A673 (cell line): ENCODE measurements around the gene ZFP36. TPM values are rescaled to one million over a fixed set of nuclear protein-coding genes. Genes with fewer than 3 reads are reported as not detected.

ENCODE experiments used
- BruUV-seq: library from RNA; stranded (reverse); fragments of 400-500 nt; replicated peaks from 2 replicates; lab custom pipeline; 2021; lab: Mats Ljungman, UMichigan
- CTCF ChIA-PET: fragments of 300-600 bp; sonication (Branson Sonifier 250); formaldehyde crosslinking; loops from one replicate; lab custom pipeline; 2022; ENCODE audit warnings: antibody characterized with exemption; lab: Charles Lee
- POLR2A ChIA-PET: fragments of 300-600 bp; sonication (Branson Sonifier 250); formaldehyde crosslinking; loops from one replicate; lab custom pipeline; 2022; ENCODE audit warnings: antibody characterized with exemption; ENCODE audit not compliant: low non-redundant PET; lab: Charles Lee
- DNase-seq: peaks from one replicate; pipeline ENCODE4 v3.0.0-alpha.2; 2015; ENCODE audit warnings: low spot score
- H3K27ac ChIP-seq: fragments of 200-600 bp; sonication (generic); 2 replicates; pipeline ENCODE4 v1.5.1; 2016; ENCODE audit warnings: mixed run types, low read depth, mild to moderate bottlenecking, mixed read lengths, antibody characterized with exemption, low read length; ENCODE audit not compliant: poor library complexity, severe bottlenecking
- H3K27me3 ChIP-seq: fragments of 200-600 bp; sonication (generic); replicated peaks from 2 replicates; pipeline ENCODE4 v1.6.1; 2017; ENCODE audit warnings: mixed run types, low read depth, mild to moderate bottlenecking, mixed read lengths, antibody characterized with exemption, low read length; ENCODE audit not compliant: insufficient read depth, poor library complexity
- H3K36me3 ChIP-seq: fragments of 200-600 bp; sonication (generic); 2 replicates; pipeline ENCODE4 v1.6.1; 2016; ENCODE audit warnings: mixed run types, mild to moderate bottlenecking, mixed read lengths, antibody characterized with exemption, low read length; ENCODE audit not compliant: insufficient read depth, poor library complexity, severe bottlenecking
- H3K4me1 ChIP-seq: fragments of 200-600 bp; sonication (generic); 2 replicates; pipeline ENCODE4 v1.6.1; 2017; ENCODE audit warnings: mixed run types, mild to moderate bottlenecking, mixed read lengths, antibody characterized with exemption, low read length; ENCODE audit not compliant: insufficient read depth, poor library complexity, severe bottlenecking
- H3K4me3 ChIP-seq: fragments of 200-600 bp; sonication (generic); 2 replicates; pipeline ENCODE4 v1.5.1; 2016; ENCODE audit warnings: low read depth, mixed run types, mild to moderate bottlenecking, mixed read lengths, low read length; ENCODE audit not compliant: poor library complexity, severe bottlenecking
- H3K9me3 ChIP-seq: fragments of 200-600 bp; sonication (generic); 2 replicates; pipeline ENCODE4 v1.6.1; 2016; ENCODE audit warnings: mixed run types, low read depth, mild to moderate bottlenecking, mixed read lengths, antibody characterized with exemption, low read length; ENCODE audit not compliant: poor library complexity, severe bottlenecking
- CTCF ChIP-seq: fragments of 300-800, 200-600 bp; sonication (generic); conservative IDR thresholded peaks from 2 replicates; pipeline ENCODE4 v1.5.1; 2017; ENCODE audit warnings: low read depth, mild to moderate bottlenecking, antibody characterized with exemption, low read length, moderate library complexity, mixed read lengths
- EZH2 ChIP-seq: fragments of 200-600 bp; sonication (generic); IDR thresholded peaks from 2 replicates; pipeline ENCODE4 v1.6.1; 2017; ENCODE audit warnings: borderline replicate concordance, low read depth, mild to moderate bottlenecking, mixed read lengths, antibody characterized with exemption, low read length; ENCODE audit not compliant: poor library complexity, severe bottlenecking
- intact Hi-C: fragments of 100-400 bp; cut with micrococcal nuclease; formaldehyde crosslinking; loops from one replicate; pipeline ENCODE4 v1.10.0; 2022; ENCODE audit not compliant: unreplicated experiment
- total RNA-seq: library from RNA; stranded (reverse); gene quantifications from 2 replicates; pipeline ENCODE4 v1.2.3, GENCODE V29; 2021

Gene ZFP36
- total RNA-seq, 1 experiment from 2014 or later = 7.1 TPM

GRCh38 chr19:39412100-39412866 lies 5.6 kb downstream of the ZFP36 start, which contains the start of gene PLEKHG2:
Gene PLEKHG2, plus strand, starts transcription at chr19:39412669. Its CDS starts 1,418 bp downstream, at chr19:39414087.
- Histone ChIP-seq H3K27ac (peak within 1 kb of the TSS; percentile 97), H3K4me1 (peaks cover 46% of the 10 kb centered on the region), H3K4me3 (peak within 1 kb of the TSS; percentile 100), H3K9me3 (no peaks in the 10 kb centered on the region), H3K27me3 (no peaks in the 10 kb centered on the region), H3K36me3 (peaks cover 21% of the 10 kb centered on the region)
- no TSS peak for BruUV-seq
- intact Hi-C loops = loop anchor here (1.0 to 5.0 kb wide), 2 partner anchors 15 to 290 kb away; no protein-coding TSS in a partner anchor
- TF ChIP-seq CTCF = peak; percentile 90
- TF ChIP-seq EZH2 = no peak
- peak; percentile 99 for DNase-seq
- ChIA-PET CTCF (interaction anchor here (0.7 to 1.8 kb wide), 4 partner anchors 15 to 311 kb away, joined by 4 to 16 read pairs (median 4); partner anchors contain the start of gene RPS16), POLR2A (no interaction called here)

- BruUV-seq = TSS peak; percentile 36
- peak overlapping the region; percentile 100 for H3K4me3 ChIP-seq
- H3K36me3 ChIP-seq = peaks cover 27% of the 10 kb centered on the region
- CTCF ChIA-PET = interaction anchor here (0.7 kb wide), 1 partner anchor 211 kb away, joined by 5 read pairs; no protein-coding TSS in a partner anchor
- H3K4me1 ChIP-seq = peaks cover 44% of the 10 kb centered on the region
- POLR2A ChIA-PET = no interaction called here
- H3K9me3 ChIP-seq = no peaks in the 10 kb centered on the region
- intact Hi-C loops = loop anchor here (1.0 to 5.0 kb wide), 2 partner anchors 16 to 291 kb away; no protein-coding TSS in a partner anchor
- H3K27me3 ChIP-seq = no peaks in the 10 kb centered on the region
- H3K27ac ChIP-seq = peak overlapping the region; percentile 97
- TF ChIP-seq CTCF (no peak; the same call in 1 of the 2 replicates), EZH2 (no peak)
- DNase-seq = no peak
These were observed 6.2 kb downstream of the ZFP36 start for GRCh38 chr19:39412867-39413271.

- BruUV-seq = no TSS peak
- TF ChIP-seq CTCF (no peak), EZH2 (no peak)
- H3K4me1 ChIP-seq = peaks cover 39% of the 10 kb centered on the region
- H3K9me3 ChIP-seq = no peaks in the 10 kb centered on the region
- peak; percentile 78 for DNase-seq
- POLR2A ChIA-PET = interaction anchor here (1.3 to 1.5 kb wide), 2 partner anchors 15 to 23 kb away, joined by 6 to 9 read pairs; partner anchors contain the start of gene RPS16
- peak overlapping the region; percentile 97 for H3K27ac ChIP-seq
- H3K27me3 ChIP-seq = no peaks in the 10 kb centered on the region
- intact Hi-C loops = loop anchor here (5.0 kb wide), 1 partner anchor 291 kb away; no protein-coding TSS in a partner anchor
- H3K4me3 ChIP-seq = peak overlapping the region; percentile 100
- CTCF ChIA-PET = interaction anchor here (0.6 to 1.5 kb wide), 2 partner anchors 22 to 71 kb away, joined by 3 to 5 read pairs; partner anchors contain the start of genes RPS16 and SAMD4B
- H3K36me3 ChIP-seq = peaks cover 25% of the 10 kb centered on the region
These were observed 6.7 kb downstream of the ZFP36 start for GRCh38 chr19:39413272-39413910.
